Erythroblast (primary cell): ENCODE results near the gene C1QTNF8.

Experiments used
- DNase-seq, 2 experiments: peaks; one replicate each; lab custom pipeline; 2025; lab: John Stamatoyannopoulos, UW
- GATA1 ChIP-seq: IDR thresholded peaks from 2 replicates; pipeline ENCODE4 v1.6.1; 2011; ENCODE audit warnings: low read depth, mild to moderate bottlenecking, control low read depth, low read length, moderate library complexity
- POLR2A ChIP-seq: IDR thresholded peaks from 2 replicates; pipeline ENCODE4 v1.6.1; 2011; ENCODE audit warnings: mild to moderate bottlenecking, low read length

The C1QTNF8 gene

GRCh38 chr16:1077877-1078578, 18.0 kb downstream of the C1QTNF8 start:
- no peak for DNase-seq
- TF ChIP-seq GATA1, result no peak
- TF ChIP-seq POLR2A, result no peak

- TF ChIP-seq POLR2A, result no peak
- TF ChIP-seq GATA1, result no peak
- DNase-seq, result no peak
Observed at GRCh38 chr16:1076801-1077576, 19.1 kb downstream of the C1QTNF8 start.

GRCh38 chr16:1075546-1075945, 20.5 kb downstream of the C1QTNF8 start:
- DNase-seq, result no peak
- TF ChIP-seq POLR2A (no peak), GATA1 (no peak)

GRCh38 chr16:1074379-1074649, 21.7 kb downstream of the C1QTNF8 start:
- TF ChIP-seq GATA1 (no peak), POLR2A (no peak)
- no peak for DNase-seq

GRCh38 chr16:1073566-1074378, 22.3 kb downstream of the C1QTNF8 start:
- DNase-seq, result no peak
- no peak for TF ChIP-seq POLR2A

- DNase-seq, result no peak
- no peak for TF ChIP-seq GATA1
- no peak for TF ChIP-seq POLR2A
Observed at GRCh38 chr16:1073262-1073558, 22.8 kb downstream of the C1QTNF8 start.

GRCh38 chr16:1072526-1073261, 23.4 kb downstream of the C1QTNF8 start, which contains the start of gene SSTR5:
Gene SSTR5, plus strand, starts transcription at chr16:1072747. Its CDS starts 6,122 bp downstream, at chr16:1078869.
- TF ChIP-seq POLR2A, result no peak
- TF ChIP-seq GATA1, result no peak
- DNase-seq, result no peak

GRCh38 chr16:1071561-1072225, 24.4 kb downstream of the C1QTNF8 start:
- no peak for TF ChIP-seq POLR2A
- no peak for DNase-seq

GRCh38 chr16:1070864-1071408, 25.1 kb downstream of the C1QTNF8 start:
- DNase-seq, result no peak
- TF ChIP-seq GATA1, result no peak
- TF ChIP-seq POLR2A, result no peak

GRCh38 chr16:1070084-1070863, 25.8 kb downstream of the C1QTNF8 start:
- no peak for DNase-seq
- TF ChIP-seq GATA1 (no peak), POLR2A (no peak)

GRCh38 chr16:1069154-1069553, 26.9 kb downstream of the C1QTNF8 start:
- DNase-seq, result no peak
- TF ChIP-seq POLR2A, result no peak
- no peak for TF ChIP-seq GATA1

- no peak for TF ChIP-seq GATA1
- no peak for TF ChIP-seq POLR2A
- DNase-seq, result no peak
Observed at GRCh38 chr16:1068451-1068850, 27.6 kb downstream of the C1QTNF8 start.

- DNase-seq, result no peak
- TF ChIP-seq POLR2A (no peak), GATA1 (no peak)
Observed at GRCh38 chr16:1067629-1068028, 28.4 kb downstream of the C1QTNF8 start.
